ENCODE measurements around the gene TLE6.
"Not testable (repeated sequence)": the region's sequence is repeated elsewhere in the genome, so short reads cannot be mapped to it uniquely, and the experiment has no call there.

TLE6 gene

DNA sequence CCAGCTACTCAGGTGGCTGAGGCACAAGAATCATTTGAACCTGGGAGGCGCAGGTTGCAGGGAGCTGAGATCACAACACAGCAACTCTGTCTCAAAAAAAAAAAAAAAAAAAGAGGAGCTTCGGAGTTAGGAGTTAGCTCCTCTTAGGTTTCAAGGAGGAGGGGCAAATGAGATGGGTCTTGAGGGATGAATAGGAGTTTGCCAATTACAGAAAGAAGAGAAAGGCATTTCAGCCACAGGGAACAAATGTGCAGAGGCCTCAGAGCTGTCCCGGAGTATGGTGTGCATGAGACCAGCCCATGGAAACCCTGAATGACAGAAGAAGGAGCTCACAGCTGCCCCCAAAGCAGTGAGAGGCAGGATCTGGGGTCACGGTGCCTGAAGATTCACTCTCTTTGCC is 27.2 kb downstream of the TLE6 start:
- DNase-seq: no peak

DNA sequence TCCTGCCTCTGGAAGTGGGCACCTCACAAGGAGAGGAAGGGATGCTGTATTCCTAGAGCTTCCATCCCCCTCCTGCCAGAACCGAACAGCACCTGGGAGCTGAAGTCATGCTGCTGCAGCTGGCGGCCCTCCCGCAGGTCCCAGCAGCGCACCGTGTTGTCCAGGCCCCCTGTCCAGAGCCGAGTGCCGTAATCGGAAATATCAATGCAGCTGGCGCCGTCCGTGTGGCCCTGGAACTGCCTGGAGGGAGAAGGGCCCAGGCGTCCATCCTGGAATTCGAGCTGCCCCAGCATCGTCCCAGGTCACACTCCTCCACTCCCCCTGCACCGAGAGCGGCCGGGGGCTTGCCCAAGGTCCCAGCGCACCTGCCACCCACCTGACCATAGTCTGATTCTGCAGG is 28.0 kb downstream of the TLE6 start:
- DNase-seq: no peak

DNA sequence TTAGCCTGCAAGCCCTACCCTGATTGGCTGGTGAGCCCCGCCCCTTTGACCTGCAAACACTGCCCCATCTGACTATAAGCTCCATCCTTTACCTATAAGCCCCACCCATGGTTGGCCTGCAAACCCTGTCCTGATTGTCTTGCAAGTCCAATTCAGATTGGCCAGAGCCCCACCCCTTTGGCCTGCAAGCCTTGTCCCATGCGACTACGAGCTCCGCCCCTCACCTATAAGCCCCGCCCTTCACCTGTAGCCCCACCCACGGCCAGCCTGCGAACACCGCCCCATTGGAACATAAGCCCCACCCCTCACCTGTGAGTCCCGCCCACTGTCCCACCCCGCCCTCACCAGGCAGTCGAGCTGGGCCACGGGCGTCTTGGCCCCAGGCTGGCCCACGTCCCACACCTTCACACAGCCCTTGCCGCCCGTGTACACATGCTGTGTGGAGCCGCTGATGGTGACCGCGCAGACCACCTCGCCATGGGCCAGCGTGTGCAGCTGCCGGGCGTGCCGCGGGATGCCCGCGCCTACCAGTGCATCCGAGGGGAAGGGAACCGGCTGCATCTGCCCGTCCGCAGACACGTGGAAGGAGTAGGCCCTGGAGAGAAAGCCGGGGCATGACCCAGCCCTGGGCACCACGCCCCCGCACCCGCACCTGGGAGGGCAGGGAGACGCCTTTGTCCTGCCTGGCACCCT is 28.9 kb downstream of the TLE6 start:
- DNase-seq: no peak

DNA sequence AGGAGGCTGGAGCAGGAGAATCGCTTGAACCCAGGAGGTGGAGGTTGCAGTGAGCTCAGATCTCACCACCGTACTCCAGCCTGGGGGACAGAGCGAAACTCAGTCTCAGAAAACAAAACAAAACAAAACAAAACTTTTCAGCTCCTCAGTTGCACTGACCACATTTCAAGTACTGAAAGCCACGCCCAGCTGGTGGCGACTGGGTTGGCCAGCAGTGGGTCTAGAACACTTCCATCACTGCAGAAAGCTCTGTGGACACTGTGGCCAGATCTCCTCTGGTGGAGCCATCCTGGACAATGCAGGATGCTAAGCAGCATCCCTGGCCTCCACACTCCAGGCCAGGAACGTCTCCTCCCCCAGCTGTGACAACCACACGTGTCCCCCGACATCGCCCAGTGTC is 30.6 kb downstream of the TLE6 start:
- no peak for DNase-seq

DNA sequence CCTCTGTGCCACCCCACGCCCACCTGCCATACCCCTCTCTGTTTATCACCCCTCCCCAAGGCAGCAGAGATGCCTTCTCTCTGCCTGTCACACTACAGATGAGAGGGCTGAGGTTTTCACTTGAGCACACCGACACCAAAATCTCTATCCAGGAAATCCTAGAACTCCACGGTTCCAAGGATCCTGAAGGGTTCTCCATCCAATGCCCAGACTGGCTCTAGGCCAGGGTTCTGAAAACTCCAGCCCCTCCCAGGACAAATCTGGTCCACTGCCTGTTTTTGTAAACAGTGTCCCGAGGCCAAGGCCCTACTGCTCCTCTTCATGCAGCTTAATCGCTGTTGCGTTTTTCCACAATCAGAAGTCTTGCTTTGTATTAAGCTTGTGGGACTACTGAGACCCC is 31.6 kb downstream of the TLE6 start:
- no peak for DNase-seq

DNA sequence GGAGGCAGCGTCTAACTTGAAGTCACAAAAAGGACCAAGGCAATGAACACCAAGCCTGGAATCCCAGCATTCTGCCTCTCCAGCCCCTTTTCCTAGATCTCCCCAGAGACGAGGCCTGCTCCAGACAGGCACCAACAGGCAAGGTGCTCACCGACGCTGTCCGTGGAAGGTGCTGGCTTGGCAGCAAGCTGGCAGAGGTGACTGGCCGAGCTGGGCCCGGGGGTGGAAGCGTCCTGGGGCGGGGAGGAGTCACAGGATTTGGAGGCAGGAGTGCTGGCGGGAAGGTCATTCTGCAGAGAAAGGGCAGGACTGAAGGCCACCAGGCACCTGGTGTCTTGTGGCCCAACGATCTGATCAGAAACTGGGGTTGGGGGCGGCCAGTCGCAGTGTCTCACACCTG is 33.5 kb downstream of the TLE6 start:
- no peak for DNase-seq

DNA sequence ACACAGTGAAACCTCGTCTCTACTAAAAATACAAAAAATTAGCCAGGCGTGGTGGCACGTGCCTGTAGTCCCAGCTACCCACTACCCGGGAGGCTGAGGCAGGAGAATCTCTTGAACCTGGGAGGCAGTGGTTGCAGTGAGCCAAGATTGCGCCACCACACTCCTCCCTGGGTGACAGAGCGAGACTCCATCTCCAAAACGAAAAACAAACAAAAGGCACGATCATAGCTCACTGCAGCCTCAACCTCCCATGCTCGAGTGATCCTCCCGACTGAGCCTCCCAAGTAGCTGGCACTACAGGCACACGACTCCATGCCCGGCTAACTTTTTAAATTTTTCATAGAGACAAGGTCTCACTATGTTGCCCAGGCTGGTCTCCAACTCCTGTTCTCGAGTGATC is 34.7 kb downstream of the TLE6 start:
- DNase-seq: not testable (repeated sequence)

DNA sequence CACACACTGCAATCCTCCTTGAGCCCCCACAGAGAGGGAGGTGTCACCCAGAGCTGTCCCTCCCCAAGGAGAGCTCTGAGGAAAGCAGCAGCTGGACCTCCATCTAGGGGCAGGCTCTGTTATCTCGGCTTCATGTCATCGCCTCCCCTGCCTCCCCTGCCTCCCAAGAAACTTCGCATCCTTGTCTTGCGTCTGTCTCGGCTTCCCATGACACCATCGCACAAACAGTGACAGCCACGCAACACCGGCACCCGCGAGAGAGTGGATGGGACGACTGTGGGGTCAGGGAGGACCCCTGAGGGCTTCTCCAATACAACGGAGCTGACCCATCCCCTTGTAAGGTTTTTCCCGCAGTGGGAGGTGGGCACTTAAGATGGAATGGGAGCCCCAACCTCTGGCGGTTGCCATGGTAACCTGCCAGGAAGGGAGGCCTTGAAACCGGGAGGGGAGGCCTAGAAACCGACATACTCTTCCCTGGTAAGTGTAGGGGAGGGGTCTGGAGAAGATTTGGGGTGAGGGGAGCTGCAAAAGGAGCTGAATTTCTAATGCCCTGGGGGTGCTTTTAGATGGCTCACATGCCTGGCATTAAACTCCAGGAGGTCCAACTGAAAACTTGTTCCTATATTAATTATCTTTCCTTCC is 35.4 kb downstream of the TLE6 start:
- DNase-seq: no peak

DNA sequence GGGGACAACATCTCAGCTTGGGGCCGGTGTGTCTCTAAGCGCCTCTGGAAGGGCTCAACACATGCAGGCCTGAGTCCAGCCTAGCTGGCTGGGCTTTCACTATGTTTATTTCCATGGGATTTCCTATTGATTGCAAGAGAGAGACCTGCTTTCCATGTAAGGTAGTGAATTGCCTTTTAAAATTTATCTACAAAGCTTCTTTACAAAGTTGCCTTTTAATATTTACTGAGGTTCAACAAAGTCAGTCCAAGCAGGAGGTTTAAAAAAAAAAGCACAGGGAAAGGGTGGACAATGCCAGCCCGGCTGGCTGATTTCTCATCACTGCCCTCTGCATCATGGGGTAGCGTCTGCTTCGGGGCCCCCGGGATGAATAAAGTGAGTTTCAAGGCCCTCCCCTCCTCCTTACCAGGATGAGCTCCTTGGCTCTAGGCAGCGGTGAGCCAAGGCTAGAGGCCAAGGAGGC is 35.9 kb downstream of the TLE6 start:
- DNase-seq: no peak

DNA sequence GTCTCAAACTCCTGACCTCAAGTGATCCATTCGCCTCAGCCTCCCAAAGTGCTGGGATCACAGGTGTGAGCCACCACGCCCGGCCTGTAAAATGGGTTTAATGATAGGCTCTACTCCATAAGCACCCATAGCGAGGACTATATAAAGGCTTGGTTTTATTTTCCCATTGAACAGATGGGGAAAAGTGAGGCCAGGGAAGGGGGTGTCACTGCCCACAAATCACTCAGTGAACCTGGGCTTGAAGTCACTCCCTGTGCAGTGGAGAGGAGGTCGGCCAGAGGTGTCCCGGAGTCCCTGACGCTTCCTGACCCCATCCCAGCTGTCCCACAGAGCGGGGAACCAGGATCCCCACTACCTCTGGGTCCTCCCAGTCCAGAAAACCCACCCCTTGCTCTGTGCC is 36.8 kb downstream of the TLE6 start:
- DNase-seq: no peak

DNA sequence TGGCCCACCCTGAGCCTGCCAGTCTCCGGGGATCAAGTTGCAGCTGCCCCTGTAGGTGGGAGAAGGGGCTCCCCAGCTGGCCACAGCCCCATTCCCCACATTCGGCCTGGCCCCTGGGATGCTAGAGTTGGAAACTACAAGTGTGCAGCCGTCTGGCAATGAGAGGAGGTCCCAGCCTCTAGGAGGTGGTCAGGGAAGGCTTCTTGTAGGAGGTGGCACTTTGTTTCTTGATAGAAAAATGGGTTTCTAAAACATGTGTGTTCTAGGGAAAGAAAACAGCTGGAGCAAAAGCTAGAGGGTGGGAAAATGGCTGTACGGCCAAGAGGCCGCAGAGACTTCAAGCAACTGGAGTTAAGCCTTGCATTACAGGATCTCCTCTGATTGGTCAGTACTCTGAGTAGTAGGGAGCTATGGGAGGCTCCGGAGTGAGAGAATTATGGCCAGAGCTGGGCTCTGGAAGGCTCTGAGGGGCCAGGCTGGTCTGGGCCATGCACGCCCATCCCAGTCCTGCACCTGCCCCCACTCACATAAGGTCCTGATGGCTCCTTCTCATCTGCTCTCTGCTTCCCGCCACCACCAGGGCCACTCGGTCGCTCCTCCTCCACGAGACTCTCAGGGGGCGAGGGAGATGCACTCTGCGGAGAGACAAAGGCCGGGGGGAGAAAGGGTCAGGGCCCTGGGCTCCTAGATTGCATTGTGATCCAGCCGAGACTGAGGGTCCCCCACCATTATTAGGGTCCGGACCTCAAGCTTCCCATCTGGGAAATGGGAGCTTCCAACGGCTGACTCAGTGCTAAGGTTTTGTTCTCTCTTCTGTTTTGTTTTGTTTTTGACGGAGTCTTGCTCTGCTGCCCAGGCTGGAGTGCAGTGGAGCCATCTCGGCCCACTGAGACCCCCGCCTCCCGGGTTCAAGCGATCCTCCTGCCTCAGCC is 38.0 kb downstream of the TLE6 start:
- DNase-seq: no peak

DNA sequence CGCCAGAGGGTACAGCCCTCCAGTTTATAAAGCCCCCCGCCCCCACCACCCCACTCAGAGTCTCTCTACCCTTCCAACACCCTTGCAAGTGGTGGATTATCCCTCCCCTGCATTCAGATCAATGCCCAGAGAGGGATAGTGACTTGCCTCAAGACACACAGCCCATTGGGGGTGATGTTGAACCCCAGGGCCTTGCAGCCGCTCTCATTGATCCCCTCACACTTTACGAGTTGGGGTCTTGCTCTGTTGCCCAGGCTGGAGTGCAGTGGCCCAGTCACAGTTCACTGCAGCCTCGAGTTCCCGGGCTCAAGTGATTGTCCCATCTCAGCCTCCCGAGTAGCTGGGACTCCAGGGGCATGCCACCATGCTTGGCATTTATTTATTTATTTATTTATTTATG is 40.6 kb downstream of the TLE6 start:
- DNase-seq: no peak

DNA sequence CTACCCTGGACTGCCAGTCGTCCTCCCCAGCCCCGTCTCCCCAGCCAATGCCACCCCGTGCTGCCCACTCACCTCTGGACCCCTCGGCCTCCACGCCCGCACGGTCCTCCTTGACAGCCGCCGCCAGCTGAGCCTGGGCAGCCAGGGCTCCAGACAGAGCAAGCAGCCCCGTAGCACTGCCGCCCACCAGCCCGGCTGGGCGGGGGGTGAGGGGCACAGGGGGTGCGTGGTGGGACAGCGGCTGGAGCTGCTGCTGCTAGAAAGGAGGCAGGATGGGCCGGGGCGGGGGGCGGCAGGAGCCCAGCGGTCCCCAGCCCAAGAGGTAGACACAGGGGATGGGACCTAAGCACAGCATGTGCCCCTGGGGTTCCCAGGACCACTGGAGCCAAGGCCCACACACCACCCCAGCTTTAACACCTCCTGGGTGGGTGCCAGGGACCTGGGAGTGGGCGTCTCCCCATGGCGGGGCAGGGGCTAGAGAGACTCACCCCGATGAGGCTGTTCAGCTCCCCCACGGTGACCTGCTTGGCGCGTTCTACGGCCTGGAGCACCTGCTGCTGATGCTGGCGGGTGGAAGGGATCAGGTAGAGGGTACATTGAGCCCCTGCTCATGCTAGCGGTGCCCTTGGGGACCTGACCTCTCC is 42.0 kb downstream of the TLE6 start:
- DNase-seq: no peak

DNA sequence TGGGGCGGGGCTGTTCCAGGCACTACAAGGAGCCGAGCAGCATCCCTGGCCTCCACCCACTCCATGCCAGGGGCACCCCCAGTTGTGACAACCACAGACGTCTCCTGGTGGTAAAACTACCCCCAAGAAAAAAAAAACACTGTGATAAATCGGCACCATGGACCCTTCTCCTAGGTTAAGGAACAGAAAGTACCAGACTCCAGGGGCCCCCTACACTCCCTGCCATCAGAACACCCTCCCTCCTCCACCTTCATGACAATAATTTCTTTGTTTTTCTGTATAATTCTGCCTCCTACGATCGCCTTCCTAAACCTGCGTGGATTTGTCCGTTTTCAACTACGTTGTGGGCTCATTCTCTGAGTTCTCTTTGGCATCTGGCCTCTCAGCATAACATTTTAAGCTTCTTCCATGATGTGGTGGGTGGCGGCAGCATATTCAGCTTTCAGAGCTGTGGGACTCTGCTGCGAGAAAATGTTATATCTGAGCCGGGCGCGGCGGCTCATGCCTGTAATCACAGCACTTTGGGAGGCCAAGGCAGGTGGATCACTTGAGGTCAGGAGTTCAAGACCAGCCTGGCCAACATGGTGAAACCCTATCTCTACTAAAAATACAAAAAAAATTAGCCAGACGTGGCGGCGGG is 43.1 kb downstream of the TLE6 start:
- no peak for DNase-seq

DNA sequence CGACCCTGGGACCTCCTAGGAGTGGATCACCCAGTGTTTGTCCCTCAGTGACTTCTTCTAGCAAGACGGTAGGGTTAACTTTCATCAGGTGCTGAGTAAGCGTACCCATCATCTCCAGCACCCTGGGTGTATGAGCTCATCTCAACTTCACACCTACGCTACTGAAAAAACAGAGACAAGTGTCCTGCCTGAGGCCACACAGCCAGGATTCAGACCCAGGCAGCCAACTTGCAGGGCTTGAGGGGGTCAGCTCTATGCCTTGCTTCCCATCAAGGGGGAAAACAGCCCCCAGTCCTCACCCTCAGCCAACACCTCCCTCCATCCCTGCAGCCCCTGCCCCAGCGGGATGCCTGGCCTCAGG is 47.1 kb downstream of the TLE6 start:
- no peak for DNase-seq

DNA sequence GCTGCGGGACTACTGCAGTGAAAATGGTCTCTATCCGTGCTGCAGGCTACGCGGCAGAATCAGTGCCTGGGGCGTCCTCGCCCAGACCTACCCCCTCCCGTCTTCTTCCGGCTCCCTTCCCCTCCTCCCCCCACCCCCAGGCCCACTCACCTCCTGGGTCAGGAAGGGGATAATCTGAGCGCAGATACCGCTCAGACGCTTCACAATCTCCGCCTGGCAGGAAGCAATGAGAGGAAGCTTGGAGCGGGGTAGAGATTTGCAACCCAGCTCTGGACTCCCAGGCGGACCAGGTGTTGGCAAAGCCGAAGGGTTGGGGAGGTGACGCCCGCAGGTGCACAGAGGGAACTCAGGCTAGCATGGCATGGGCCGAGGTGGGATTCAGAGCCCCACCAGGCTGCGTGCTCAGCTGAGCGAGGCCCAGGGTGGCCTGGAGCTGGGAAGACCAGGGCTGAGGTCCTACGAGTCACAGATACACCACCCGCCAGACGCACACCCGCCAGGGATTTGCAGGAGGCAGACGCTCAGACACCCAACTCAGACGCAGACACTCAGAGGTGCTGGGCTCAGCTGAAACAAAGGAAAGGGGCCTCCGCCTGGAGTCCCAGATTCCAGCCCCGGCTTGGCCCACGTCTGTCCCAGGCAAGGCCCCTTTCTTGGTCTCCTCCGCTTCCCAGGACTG is 47.6 kb downstream of the TLE6 start:
- no peak for DNase-seq

DNA sequence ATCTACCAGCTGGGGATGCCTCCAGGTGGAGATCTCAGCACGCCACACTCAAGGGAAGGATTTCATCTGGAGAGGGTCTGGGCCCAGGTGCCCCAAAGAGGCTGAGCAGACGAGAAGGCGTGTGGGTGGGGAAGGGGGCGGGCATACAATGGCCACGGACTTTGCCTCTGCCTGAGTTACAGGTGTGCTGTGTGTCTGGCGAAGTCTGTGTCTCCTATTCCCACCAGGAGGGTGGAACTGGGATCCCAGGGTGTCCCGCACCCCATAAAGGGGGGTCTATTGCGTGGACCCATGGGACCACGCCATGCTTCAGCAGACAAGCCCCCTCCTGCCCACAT is 48.2 kb downstream of the TLE6 start:
- DNase-seq: no peak

DNA sequence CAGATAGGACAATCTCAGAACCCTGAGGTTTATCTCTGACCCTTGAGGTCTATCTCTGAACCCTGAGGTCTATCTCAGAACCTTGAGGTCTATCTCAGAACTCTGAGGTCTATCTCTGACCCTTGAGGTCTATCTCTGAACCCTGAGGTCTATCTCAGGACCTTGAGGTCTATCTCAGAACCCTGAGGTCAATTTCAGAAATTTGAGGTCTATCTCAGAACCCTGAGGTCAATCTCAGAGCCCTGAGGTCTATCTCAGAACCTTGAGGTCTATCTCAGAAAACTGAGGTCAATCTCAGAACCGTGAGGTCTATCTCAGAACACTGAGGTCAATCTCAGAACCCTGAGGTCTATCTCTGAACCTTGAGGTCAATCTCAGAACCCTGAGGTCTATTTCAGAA is 49.4 kb downstream of the TLE6 start:
- no peak for DNase-seq

DNA sequence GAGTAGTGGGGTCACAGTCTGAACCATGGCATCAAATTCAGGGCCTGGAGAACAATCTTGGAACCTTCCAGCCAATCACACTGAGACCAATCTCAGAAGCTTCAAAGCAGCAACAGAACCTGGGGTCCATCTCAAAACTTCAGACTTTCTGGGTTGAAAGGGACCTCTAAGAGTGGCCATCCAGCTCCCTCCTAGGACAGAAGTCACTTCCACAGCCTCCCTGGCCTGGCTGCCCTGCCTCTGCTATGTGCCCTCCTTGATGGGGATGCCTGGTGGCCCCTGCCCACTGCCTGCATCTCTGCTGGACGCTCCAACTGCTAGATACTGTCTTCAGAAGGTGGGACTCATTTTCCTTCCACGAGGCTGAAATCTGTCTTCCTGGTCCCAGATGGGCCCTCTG is 49.9 kb downstream of the TLE6 start:
- no peak for DNase-seq

DNA sequence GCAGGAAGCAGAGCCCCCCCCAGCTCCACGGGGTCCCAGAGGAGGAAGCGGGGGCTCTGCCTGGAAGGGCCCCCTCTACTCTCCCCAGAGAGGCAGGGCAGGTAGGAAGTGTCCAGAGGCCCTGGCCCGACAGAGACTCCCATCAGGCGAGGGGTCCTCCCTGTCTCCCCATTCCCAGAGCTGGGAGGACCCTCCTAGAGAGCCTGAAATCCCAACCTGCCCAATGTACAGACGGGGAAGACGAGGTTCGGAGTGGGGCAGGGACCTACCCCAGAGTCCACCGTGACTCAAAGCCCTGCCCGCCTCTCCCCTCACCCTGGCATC is 50.6 kb downstream of the TLE6 start:
- no peak for DNase-seq

DNA sequence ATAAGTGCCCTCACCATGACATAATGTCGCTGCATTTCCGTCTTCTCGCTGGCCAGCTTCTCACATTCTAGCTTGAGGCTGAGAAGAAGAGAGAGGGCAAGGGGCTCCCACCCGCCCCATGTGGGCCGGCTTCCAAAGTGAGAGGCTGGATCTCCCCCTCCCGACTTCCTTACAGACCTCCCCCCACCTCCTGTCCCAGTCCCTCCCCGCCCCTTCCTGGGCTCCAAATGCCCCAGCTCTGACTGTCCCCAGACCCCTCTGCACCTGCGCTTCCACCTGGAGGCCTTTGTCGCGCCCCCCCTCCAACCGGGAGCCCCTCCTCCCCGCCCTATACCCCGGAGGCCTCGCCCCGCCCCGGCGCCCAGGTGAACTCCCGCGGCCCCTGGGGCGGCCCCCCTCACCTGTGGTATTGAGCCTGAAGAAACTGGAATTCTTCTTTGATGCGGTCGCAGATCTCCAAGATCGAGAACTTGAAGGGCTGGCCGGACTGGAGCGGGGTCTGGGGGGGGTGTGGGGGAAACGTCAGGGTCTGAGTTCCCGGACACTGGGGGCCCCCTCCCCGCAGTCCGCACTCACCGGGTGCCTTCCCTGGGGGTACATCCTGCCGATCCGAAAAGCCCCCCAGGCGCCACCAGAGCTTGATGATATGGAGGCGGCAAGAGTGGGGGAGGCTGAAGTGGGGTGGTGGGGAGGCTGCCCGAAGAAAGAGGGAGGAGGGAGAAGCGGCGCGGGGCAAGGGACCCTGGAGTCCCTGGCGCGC is 51.1 kb downstream of the TLE6 start:
- DNase-seq: no peak
